H7 (cell line): ENCODE data around the gene CCDC38. TPM values are rescaled to one million over a fixed set of nuclear protein-coding genes. Genes with fewer than 3 reads are reported as not detected.
A peak's percentile ranks its signal among the peaks of the same experiment; 100 is the strongest.

ENCODE experiments used
- DNase-seq: peaks from one replicate; pipeline ENCODE4 v3.0.0; 2012
- H3K27me3 ChIP-seq: 2 replicates; pipeline ENCODE4 v1.6.0; 2011; ENCODE audit warnings: mild to moderate bottlenecking, low read length; ENCODE audit not compliant: control insufficient read depth, insufficient read depth
- H3K36me3 ChIP-seq: replicated peaks from 2 replicates; pipeline ENCODE4 v1.5.1; 2011; ENCODE audit warnings: low read length; ENCODE audit not compliant: control insufficient read depth, insufficient read depth
- H3K4me3 ChIP-seq: 2 replicates; pipeline ENCODE4 v1.5.1; 2011; ENCODE audit warnings: low read depth, mild to moderate bottlenecking, control low read depth, low read length, moderate library complexity; ENCODE audit not compliant: insufficient read depth
- total RNA-seq: library from RNA; depleted of rRNA; stranded (reverse); fragments of >200 nt; shearing (Covaris generic); gene quantifications from 2 replicates; pipeline ENCODE4 v1.2.3, GENCODE V29; 2014; rRNA removed

CCDC38 gene
- total RNA-seq = not detected in 2 replicates

- Histone ChIP-seq H3K36me3 (no peaks in the 10 kb centered on the region), H3K27me3 (peaks cover 15% of the 10 kb centered on the region), H3K4me3 (peak within 1 kb of the TSS; percentile 77)
- peak; percentile 92 for DNase-seq
Measured at GRCh38 chr12:95942524-95943329, at the start of gene CCDC38. CCDC38 (minus strand) TSS chr12:95942614; CDS start chr12:95936509, 6,105 bp downstream.

- Histone ChIP-seq H3K36me3 (no peaks in the 10 kb centered on the region), H3K27me3 (no peaks in the 10 kb centered on the region), H3K4me3 (no peak overlapping the region)
- DNase-seq = no peak
Measured at GRCh38 chr12:95990136-95990535, 47.7 kb upstream of the CCDC38 start.

GRCh38 chr12:95989504-95990123, 47.2 kb upstream of the CCDC38 start:
- H3K4me3 ChIP-seq = no peak overlapping the region
- H3K36me3 ChIP-seq = no peaks in the 10 kb centered on the region
- DNase-seq = no peak
- no peaks in the 10 kb centered on the region for H3K27me3 ChIP-seq

- no peak for DNase-seq
- no peaks in the 10 kb centered on the region for H3K27me3 ChIP-seq
- no peaks in the 10 kb centered on the region for H3K36me3 ChIP-seq
- no peak overlapping the region for H3K4me3 ChIP-seq
Measured at GRCh38 chr12:95988506-95989275, 46.3 kb upstream of the CCDC38 start.

GRCh38 chr12:95986635-95987570, 44.5 kb upstream of the CCDC38 start:
- Histone ChIP-seq H3K36me3 (no peaks in the 10 kb centered on the region), H3K27me3 (no peaks in the 10 kb centered on the region)
- DNase-seq = peak; percentile 52

GRCh38 chr12:95984682-95985081, 42.3 kb upstream of the CCDC38 start:
- no peak for DNase-seq
- no peaks in the 10 kb centered on the region for H3K36me3 ChIP-seq
- H3K27me3 ChIP-seq = no peaks in the 10 kb centered on the region
- H3K4me3 ChIP-seq = no peak overlapping the region

More at GRCh38 chr12:95986635-95987570, 44.5 kb upstream of the CCDC38 start:
- no peak overlapping the region for H3K4me3 ChIP-seq

- H3K27me3 ChIP-seq = no peaks in the 10 kb centered on the region
- H3K4me3 ChIP-seq = no peak overlapping the region
- no peak for DNase-seq
- no peaks in the 10 kb centered on the region for H3K36me3 ChIP-seq
Measured at GRCh38 chr12:95982602-95983001, 40.2 kb upstream of the CCDC38 start.

GRCh38 chr12:95980437-95980836, 38.0 kb upstream of the CCDC38 start:
- Histone ChIP-seq H3K27me3 (no peaks in the 10 kb centered on the region), H3K4me3 (no peak overlapping the region), H3K36me3 (no peaks in the 10 kb centered on the region)
- no peak for DNase-seq

- Histone ChIP-seq H3K36me3 (no peaks in the 10 kb centered on the region), H3K27me3 (no peaks in the 10 kb centered on the region), H3K4me3 (no peak overlapping the region)
- DNase-seq = no peak
Measured at GRCh38 chr12:95978774-95979173, 36.4 kb upstream of the CCDC38 start.

- Histone ChIP-seq H3K27me3 (no peaks in the 10 kb centered on the region), H3K4me3 (no peak overlapping the region), H3K36me3 (no peaks in the 10 kb centered on the region)
- DNase-seq = no peak
Measured at GRCh38 chr12:95978351-95978750, 35.9 kb upstream of the CCDC38 start.

- no peaks in the 10 kb centered on the region for H3K36me3 ChIP-seq
- no peak for DNase-seq
- H3K4me3 ChIP-seq = no peak overlapping the region
- H3K27me3 ChIP-seq = no peaks in the 10 kb centered on the region
Measured at GRCh38 chr12:95977764-95978305, 35.4 kb upstream of the CCDC38 start.

- Histone ChIP-seq H3K27me3 (no peaks in the 10 kb centered on the region), H3K36me3 (no peaks in the 10 kb centered on the region), H3K4me3 (no peak overlapping the region)
- no peak for DNase-seq
Measured at GRCh38 chr12:95976416-95976832, 34.0 kb upstream of the CCDC38 start.

GRCh38 chr12:95975491-95975890, 33.1 kb upstream of the CCDC38 start:
- Histone ChIP-seq H3K4me3 (no peak overlapping the region), H3K36me3 (no peaks in the 10 kb centered on the region), H3K27me3 (no peaks in the 10 kb centered on the region)
- DNase-seq = no peak

- DNase-seq = no peak
Measured at GRCh38 chr12:95974358-95974757, 31.9 kb upstream of the CCDC38 start.

More at GRCh38 chr12:95974358-95974757, 31.9 kb upstream of the CCDC38 start:
- no peaks in the 10 kb centered on the region for H3K36me3 ChIP-seq
- no peaks in the 10 kb centered on the region for H3K27me3 ChIP-seq
- no peak overlapping the region for H3K4me3 ChIP-seq
